GM12865 (cell line): ENCODE data around the gene GIT1.

Experiments
- DNase-seq: peaks from one replicate; pipeline ENCODE4 v3.0.0; 2010; ENCODE audit warnings: low read depth
- H3K4me3 ChIP-seq: 2 replicates; pipeline ENCODE4 v1.5.1; 2011; ENCODE audit warnings: mild to moderate bottlenecking, low read depth, low read length, control low read depth
- TF ChIP-seq, protein P1 (sequence below): IDR thresholded peaks from 2 replicates; pipeline ENCODE4 v1.5.1; 2011; ENCODE audit warnings: low read length, control low read depth, low read depth, inconsistent platforms; ENCODE audit not compliant: insufficient read depth; ENCODE audit errors: missing control alignments

Gene GIT1

DNA sequence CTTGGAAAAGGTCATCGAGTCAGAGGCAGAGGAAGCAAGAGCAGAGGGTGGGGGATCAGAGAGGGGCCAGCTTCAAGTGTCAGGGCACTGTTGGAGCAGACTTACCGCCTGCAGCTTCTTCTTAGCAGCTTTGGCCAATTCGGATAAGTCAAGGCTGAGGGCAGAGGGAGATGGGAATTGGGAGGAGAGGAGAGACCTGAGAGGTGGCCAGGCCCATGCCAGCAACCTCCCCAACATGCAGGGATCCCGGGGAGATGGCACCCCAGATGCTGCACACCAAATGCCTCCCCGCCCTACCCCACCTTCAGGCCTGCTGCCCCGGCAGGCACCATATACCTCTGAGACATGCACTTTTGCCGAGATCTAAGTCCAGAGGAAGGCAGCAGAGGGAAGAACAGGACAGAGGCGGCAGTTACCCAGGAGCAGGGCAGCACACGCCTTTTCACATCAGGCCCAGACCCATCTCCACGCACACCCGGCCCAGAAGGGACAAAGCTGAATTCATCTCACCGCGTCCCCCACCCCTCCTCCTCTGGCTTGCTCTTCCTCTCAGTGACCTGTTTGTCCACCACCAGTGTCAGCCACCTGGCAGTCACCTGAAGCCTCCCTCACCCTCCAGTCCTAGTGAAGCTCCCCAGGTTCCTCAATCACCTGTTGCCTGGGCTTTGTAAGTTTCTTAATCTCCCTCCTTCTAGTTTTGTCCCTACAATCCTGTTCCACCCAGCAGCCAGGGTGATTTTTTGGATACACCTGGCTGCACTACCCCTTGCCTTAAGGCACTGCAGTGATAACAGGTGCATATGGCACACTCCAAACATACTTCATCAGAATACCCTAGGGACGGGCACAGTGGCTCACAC, 10.6 kb downstream of the GIT1 start:
- no peak for DNase-seq
- no peak overlapping the region for H3K4me3 ChIP-seq
- TF ChIP-seq, protein P1, sequence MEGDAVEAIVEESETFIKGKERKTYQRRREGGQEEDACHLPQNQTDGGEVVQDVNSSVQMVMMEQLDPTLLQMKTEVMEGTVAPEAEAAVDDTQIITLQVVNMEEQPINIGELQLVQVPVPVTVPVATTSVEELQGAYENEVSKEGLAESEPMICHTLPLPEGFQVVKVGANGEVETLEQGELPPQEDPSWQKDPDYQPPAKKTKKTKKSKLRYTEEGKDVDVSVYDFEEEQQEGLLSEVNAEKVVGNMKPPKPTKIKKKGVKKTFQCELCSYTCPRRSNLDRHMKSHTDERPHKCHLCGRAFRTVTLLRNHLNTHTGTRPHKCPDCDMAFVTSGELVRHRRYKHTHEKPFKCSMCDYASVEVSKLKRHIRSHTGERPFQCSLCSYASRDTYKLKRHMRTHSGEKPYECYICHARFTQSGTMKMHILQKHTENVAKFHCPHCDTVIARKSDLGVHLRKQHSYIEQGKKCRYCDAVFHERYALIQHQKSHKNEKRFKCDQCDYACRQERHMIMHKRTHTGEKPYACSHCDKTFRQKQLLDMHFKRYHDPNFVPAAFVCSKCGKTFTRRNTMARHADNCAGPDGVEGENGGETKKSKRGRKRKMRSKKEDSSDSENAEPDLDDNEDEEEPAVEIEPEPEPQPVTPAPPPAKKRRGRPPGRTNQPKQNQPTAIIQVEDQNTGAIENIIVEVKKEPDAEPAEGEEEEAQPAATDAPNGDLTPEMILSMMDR, result no peak

GRCh38 chr17:29577385-29578211, 11.8 kb downstream of the GIT1 start:
- TF ChIP-seq, protein P1, result no peak
- DNase-seq, result no peak
- H3K4me3 ChIP-seq, result no peak overlapping the region

GRCh38 chr17:29577001-29577370, 12.5 kb downstream of the GIT1 start:
- no peak overlapping the region for H3K4me3 ChIP-seq
- TF ChIP-seq, protein P1, result no peak
- no peak for DNase-seq

- TF ChIP-seq, protein P1, result no peak
- no peak for DNase-seq
- no peak overlapping the region for H3K4me3 ChIP-seq
Observed at GRCh38 chr17:29576214-29577000, 13.0 kb downstream of the GIT1 start.

GRCh38 chr17:29575511-29576213, 13.8 kb downstream of the GIT1 start:
- H3K4me3 ChIP-seq, result no peak overlapping the region
- DNase-seq, result no peak
- TF ChIP-seq, protein P1, result no peak
